A549 (cell line): ENCODE data around the gene CIDEA. TPM values are rescaled to one million over a fixed set of nuclear protein-coding genes. Genes with fewer than 3 reads are reported as not detected.

Experiments used
- ATAC-seq, 2 experiments: fragments of 200-7000 bp in 1 of 2; fragments of >200 bp in 1 of 2; cut with Nextera tagmentation in 1 of 2; cut with Tn5 transposase in 1 of 2; 3 replicates each; pipeline versions ENCODE4 v1.8.0 to v1.9.1; 2018 to 2020; ENCODE audit warnings: mild to moderate bottlenecking in 1 of 2, moderate library complexity in 1 of 2
- CTCF ChIA-PET: fragments of 300-600 bp; sonication (Branson Sonifier 250); formaldehyde crosslinking; extraction: SDS; loops from one replicate; lab custom pipeline; 2021; ENCODE audit warnings: antibody characterized with exemption, inconsistent platforms; lab: Yijun Ruan, JAX
- POLR2A ChIA-PET: fragments of 350-600 bp; formaldehyde crosslinking; extraction: SDS; loops from one replicate; lab custom pipeline; 2021; ENCODE audit warnings: antibody characterized with exemption, inconsistent platforms; lab: Yijun Ruan, JAX
- DNase-seq, 2 experiments: peaks; one replicate each; pipeline versions ENCODE4 v3.0.0 to v3.0.0-alpha.2; 2011 to 2016; ENCODE audit warnings: low read depth in 1 of 2, low spot score in 1 of 2
- FAIRE-seq: peaks from 2 replicates; lab custom pipeline; 2011; peaks lifted over from hg19 to GRCh38; lab: Jason Lieb, UNC
- H3K27ac ChIP-seq, 2 experiments: fragments of >200 bp; sonication (Bioruptor Twin); formaldehyde crosslinking; 3 replicates each; pipeline ENCODE4 v1.5.1; 2016 to 2017
- H3K4me1 ChIP-seq: fragments of >200 bp; sonication (Bioruptor Twin); formaldehyde crosslinking; 3 replicates; pipeline ENCODE4 v1.6.1; 2016
- H3K4me2 ChIP-seq: fragments of >200 bp; sonication (Bioruptor Twin); formaldehyde crosslinking; 3 replicates; pipeline ENCODE4 v1.6.1; 2016
- H3K4me3 ChIP-seq: fragments of >200 bp; sonication (Bioruptor Twin); formaldehyde crosslinking; 3 replicates; pipeline ENCODE4 v1.5.1; 2016
- H3K9me3 ChIP-seq: fragments of >200 bp; sonication (Bioruptor Twin); formaldehyde crosslinking; 3 replicates; pipeline ENCODE4 v1.6.1; 2016
- BHLHE40 ChIP-seq: IDR thresholded peaks from 2 replicates; pipeline ENCODE4 v1.6.1; 2012; ENCODE audit warnings: low read depth, low read length, inconsistent platforms
- CHD2 ChIP-seq: fragments of 150-350 bp; IDR thresholded peaks from 2 replicates; pipeline ENCODE4 v1.6.1; 2014; ENCODE audit warnings: low read length; ENCODE audit not compliant: partially characterized antibody
- EHF ChIP-seq: fragments of 250-450 bp; sonication (Bioruptor Pico); IDR thresholded peaks from 2 replicates; pipeline ENCODE4 v1.5.0; 2020; ENCODE audit warnings: mild to moderate bottlenecking
- ESRRA ChIP-seq: fragments of 150-350 bp; IDR thresholded peaks from 2 replicates; pipeline ENCODE4 v1.6.1; 2014; ENCODE audit warnings: mild to moderate bottlenecking, low read length, borderline replicate concordance
- FOSB ChIP-seq: fragments of 250-450 bp; sonication (Bioruptor Pico); IDR thresholded peaks from 2 replicates; pipeline ENCODE4 v1.5.0; 2020; ENCODE audit warnings: mild to moderate bottlenecking, moderate library complexity
- HEYL ChIP-seq: fragments of 250-450 bp; sonication (Bioruptor Pico); IDR thresholded peaks from 2 replicates; pipeline ENCODE4 v1.8.0; 2021; ENCODE audit warnings: mild to moderate bottlenecking, moderate library complexity
- HOXB5 ChIP-seq: fragments of 250-450 bp; sonication (Bioruptor Pico); IDR thresholded peaks from 2 replicates; pipeline ENCODE4 v1.5.0; 2020; ENCODE audit warnings: mild to moderate bottlenecking, moderate library complexity
- JUN ChIP-seq, 2 experiments: fragments of >200 bp; sonication (Bioruptor Twin); formaldehyde crosslinking; IDR thresholded peaks; 2 replicates in 1 of 2; 3 replicates in 1 of 2; pipeline ENCODE4 v1.6.1; 2016 to 2017
- KDM1A ChIP-seq: fragments of 200-600 bp; sonication (generic); IDR thresholded peaks from 2 replicates; pipeline ENCODE4 v1.6.1; 2016; ENCODE audit warnings: low read depth, mild to moderate bottlenecking
- KDM5A ChIP-seq: fragments of 200-600 bp; sonication (generic); IDR thresholded peaks from 2 replicates; pipeline ENCODE4 v1.6.1; 2016; ENCODE audit warnings: antibody characterized with exemption, mild to moderate bottlenecking
- MAZ ChIP-seq: fragments of 150-350 bp; IDR thresholded peaks from 2 replicates; pipeline ENCODE4 v1.6.1; 2014; ENCODE audit warnings: antibody characterized with exemption, low read depth, low read length, borderline replicate concordance
- NFE2L2 ChIP-seq: fragments of 150-350 bp; conservative IDR thresholded peaks from 2 replicates; pipeline ENCODE4 v1.6.1; 2014; ENCODE audit warnings: low read length
- NR3C1 ChIP-seq: fragments of >200 bp; sonication (Bioruptor Twin); formaldehyde crosslinking; IDR thresholded peaks from 3 replicates; pipeline ENCODE4 v1.6.1; 2017
- RAD21 ChIP-seq, 2 experiments: fragments of >200 bp in 1 of 2; sonication (Bioruptor Twin) in 1 of 2; formaldehyde crosslinking in 1 of 2; IDR thresholded peaks in 1 of 2; conservative IDR thresholded peaks in 1 of 2; 2 replicates in 1 of 2; 3 replicates in 1 of 2; pipeline ENCODE4 v1.6.1; 2012 to 2018; ENCODE audit warnings: inconsistent platforms in 1 of 2
- RARB ChIP-seq: fragments of 250-450 bp; sonication (Bioruptor Pico); IDR thresholded peaks from 2 replicates; pipeline ENCODE4 v1.8.0; 2021; ENCODE audit warnings: mild to moderate bottlenecking, moderate library complexity
- RCOR1 ChIP-seq: fragments of 150-350 bp; IDR thresholded peaks from 2 replicates; pipeline ENCODE4 v1.6.1; 2014; ENCODE audit warnings: antibody characterized with exemption, low read length, low read depth
- SREBF2 ChIP-seq: fragments of 450-650 bp; IDR thresholded peaks from 2 replicates; pipeline ENCODE4 v1.6.1; 2014; ENCODE audit warnings: mild to moderate bottlenecking, moderate library complexity
- TFCP2L1 ChIP-seq: fragments of 250-450 bp; sonication (Bioruptor Pico); IDR thresholded peaks from 2 replicates; pipeline ENCODE4 v1.5.0; 2021; ENCODE audit warnings: mild to moderate bottlenecking
- ZC3H11A ChIP-seq: fragments of 450-650 bp; IDR thresholded peaks from 2 replicates; pipeline ENCODE4 v1.6.1; 2014; ENCODE audit warnings: antibody characterized with exemption, mild to moderate bottlenecking
- ZSCAN20 ChIP-seq: fragments of 250-450 bp; sonication (Bioruptor Pico); IDR thresholded peaks from 2 replicates; pipeline ENCODE4 v1.8.0; 2022; ENCODE audit warnings: mild to moderate bottlenecking, moderate library complexity
- WGBS: methylation state at CpG from one replicate; pipeline ENCODE4 v1.1.6; 2017; ENCODE audit errors: missing lambda C conversion rate; 5-methylcytosine and 5-hydroxymethylcytosine counted together
- polyA plus RNA-seq, 4 experiments: library from polyadenylated mRNA; depleted of rRNA in 3 of 4; stranded (reverse); fragments of >200 nt; fragmentation: RNase III in 1 of 4; extraction: RNeasy Plus Mini Kit Qiagen cat#74134 plus additional on column Dnase treatment in 1 of 4; gene quantifications; 2 replicates in 3 of 4; 3 replicates in 1 of 4; pipeline ENCODE4 v1.2.3, GENCODE V29; 2011 to 2017
- TF ChIP-seq, protein P1 (sequence below): fragments of >200 bp; sonication (Bioruptor Twin); formaldehyde crosslinking; IDR thresholded peaks from 2 replicates; pipeline ENCODE4 v1.6.1; 2016
- TF ChIP-seq, protein P2 (sequence below): fragments of 150-350 bp; IDR thresholded peaks from 2 replicates; pipeline ENCODE4 v1.6.1; 2014; ENCODE audit warnings: low read depth, mild to moderate bottlenecking, low read length
- TF ChIP-seq, protein P3 (sequence below): fragments of >200 bp; sonication (Bioruptor Twin); formaldehyde crosslinking; IDR thresholded peaks from 3 replicates; pipeline ENCODE4 v1.5.1; 2016
- TF ChIP-seq, protein P4 (sequence below): fragments of 250-450 bp; sonication (Bioruptor Pico); IDR thresholded peaks from 2 replicates; pipeline ENCODE4 v1.5.0; 2021; ENCODE audit warnings: mild to moderate bottlenecking, moderate library complexity, borderline replicate concordance
- TF ChIP-seq, protein P5 (sequence below): fragments of 450-650 bp; IDR thresholded peaks from 2 replicates; pipeline ENCODE4 v1.6.1; 2014; ENCODE audit warnings: antibody characterized with exemption

The CIDEA gene
- polyA plus RNA-seq, 2 of the 4 experiments (the other 2 are of a cell fraction): not detected

DNA sequence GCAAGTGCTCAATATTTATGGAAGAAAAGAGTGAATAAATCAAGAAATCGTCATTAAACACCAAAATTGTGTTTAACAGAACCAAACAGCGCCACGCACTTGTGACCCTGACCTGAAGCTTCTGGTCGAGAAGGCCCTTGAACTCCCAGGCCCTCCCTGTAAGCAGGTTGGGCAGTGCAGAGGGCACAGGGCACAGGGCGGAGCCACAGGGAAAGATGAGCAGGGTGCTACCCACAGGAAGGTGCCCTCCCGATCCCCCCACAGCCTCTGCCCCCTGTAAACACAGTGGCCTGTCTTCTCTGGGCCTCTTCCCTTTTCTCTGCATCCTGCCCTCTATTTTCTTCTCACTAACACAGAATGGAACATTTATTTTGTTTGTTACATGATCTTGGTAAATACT lies 37.0 kb downstream of the CIDEA start:
- Histone ChIP-seq H3K4me1 (peaks cover 7% of the 10 kb centered on the region; the same call in 2 of the 3 replicates), H3K4me2 (no peak overlapping the region), H3K27ac (no peak overlapping the region), H3K9me3 (no peaks in the 10 kb centered on the region), H3K4me3 (no peak overlapping the region)
- FAIRE-seq (no peak), ATAC-seq (no peak), DNase-seq (no peak)
- TF ChIP-seq, protein P1, sequence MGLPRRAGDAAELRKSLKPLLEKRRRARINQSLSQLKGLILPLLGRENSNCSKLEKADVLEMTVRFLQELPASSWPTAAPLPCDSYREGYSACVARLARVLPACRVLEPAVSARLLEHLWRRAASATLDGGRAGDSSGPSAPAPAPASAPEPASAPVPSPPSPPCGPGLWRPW: no peak
- no peak for TF ChIP-seq ESRRA
- no peak for TF ChIP-seq EHF (CRISPR knock-in tag)
- TF ChIP-seq, protein P2, sequence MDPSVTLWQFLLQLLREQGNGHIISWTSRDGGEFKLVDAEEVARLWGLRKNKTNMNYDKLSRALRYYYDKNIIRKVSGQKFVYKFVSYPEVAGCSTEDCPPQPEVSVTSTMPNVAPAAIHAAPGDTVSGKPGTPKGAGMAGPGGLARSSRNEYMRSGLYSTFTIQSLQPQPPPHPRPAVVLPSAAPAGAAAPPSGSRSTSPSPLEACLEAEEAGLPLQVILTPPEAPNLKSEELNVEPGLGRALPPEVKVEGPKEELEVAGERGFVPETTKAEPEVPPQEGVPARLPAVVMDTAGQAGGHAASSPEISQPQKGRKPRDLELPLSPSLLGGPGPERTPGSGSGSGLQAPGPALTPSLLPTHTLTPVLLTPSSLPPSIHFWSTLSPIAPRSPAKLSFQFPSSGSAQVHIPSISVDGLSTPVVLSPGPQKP: no peak
- TF ChIP-seq, protein P3, sequence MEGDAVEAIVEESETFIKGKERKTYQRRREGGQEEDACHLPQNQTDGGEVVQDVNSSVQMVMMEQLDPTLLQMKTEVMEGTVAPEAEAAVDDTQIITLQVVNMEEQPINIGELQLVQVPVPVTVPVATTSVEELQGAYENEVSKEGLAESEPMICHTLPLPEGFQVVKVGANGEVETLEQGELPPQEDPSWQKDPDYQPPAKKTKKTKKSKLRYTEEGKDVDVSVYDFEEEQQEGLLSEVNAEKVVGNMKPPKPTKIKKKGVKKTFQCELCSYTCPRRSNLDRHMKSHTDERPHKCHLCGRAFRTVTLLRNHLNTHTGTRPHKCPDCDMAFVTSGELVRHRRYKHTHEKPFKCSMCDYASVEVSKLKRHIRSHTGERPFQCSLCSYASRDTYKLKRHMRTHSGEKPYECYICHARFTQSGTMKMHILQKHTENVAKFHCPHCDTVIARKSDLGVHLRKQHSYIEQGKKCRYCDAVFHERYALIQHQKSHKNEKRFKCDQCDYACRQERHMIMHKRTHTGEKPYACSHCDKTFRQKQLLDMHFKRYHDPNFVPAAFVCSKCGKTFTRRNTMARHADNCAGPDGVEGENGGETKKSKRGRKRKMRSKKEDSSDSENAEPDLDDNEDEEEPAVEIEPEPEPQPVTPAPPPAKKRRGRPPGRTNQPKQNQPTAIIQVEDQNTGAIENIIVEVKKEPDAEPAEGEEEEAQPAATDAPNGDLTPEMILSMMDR: no peak
- no peak for TF ChIP-seq TFCP2L1 (CRISPR knock-in tag)
- TF ChIP-seq, protein P4, sequence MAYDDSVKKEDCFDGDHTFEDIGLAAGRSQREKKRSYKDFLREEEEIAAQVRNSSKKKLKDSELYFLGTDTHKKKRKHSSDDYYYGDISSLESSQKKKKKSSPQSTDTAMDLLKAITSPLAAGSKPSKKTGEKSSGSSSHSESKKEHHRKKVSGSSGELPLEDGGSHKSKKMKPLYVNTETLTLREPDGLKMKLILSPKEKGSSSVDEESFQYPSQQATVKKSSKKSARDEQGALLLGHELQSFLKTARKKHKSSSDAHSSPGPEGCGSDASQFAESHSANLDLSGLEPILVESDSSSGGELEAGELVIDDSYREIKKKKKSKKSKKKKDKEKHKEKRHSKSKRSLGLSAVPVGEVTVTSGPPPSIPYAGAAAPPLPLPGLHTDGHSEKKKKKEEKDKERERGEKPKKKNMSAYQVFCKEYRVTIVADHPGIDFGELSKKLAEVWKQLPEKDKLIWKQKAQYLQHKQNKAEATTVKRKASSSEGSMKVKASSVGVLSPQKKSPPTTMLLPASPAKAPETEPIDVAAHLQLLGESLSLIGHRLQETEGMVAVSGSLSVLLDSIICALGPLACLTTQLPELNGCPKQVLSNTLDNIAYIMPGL: no peak
- TF ChIP-seq BHLHE40: no peak
- no peak for TF ChIP-seq NR3C1
- TF ChIP-seq JUN (IDR thresholded peaks at IDR 0.05): no peak
- no peak for TF ChIP-seq FOSB (CRISPR knock-in tag)
- TF ChIP-seq MAZ: no peak
- no peak for TF ChIP-seq KDM5A
- TF ChIP-seq ZC3H11A: no peak
- TF ChIP-seq RAD21 (conservative IDR thresholded peaks at IDR 0.05 in 1 of 2, IDR thresholded peaks at IDR 0.05 in 1 of 2): no peak
- TF ChIP-seq SREBF2: no peak
- no peak for TF ChIP-seq KDM1A
- TF ChIP-seq RARB (CRISPR knock-in tag): no peak
- POLR2A ChIA-PET: no interaction called here
- WGBS: 60% methylated on average over 6 of the region's 6 CpGs
- CTCF ChIA-PET: interaction anchor here (1.0 to 2.0 kb wide), 2 partner anchors 12 to 19 kb away, joined by 3 to 5 read pairs; no protein-coding TSS in a partner anchor

DNA sequence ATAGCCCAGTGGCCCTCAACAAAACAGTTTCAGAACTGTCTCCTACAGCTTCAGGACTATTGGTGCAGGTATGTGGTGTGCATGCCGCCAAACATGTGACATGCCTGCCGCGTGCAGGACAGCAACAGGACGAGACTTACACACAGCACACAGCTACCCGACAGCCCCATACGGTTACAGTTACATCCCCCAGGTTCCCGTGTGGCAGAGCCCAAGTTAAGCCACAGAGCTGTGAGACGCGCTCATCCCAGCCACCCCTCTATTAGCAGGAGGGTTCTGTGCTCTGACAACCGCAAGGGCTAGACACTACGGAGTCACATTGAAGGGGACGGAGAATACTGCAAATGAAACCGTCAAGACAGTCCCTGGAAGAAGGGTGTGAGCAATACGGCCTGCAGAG lies 37.5 kb downstream of the CIDEA start:
- WGBS: 82% methylated on average over 12 of the region's 14 CpGs
- no peak for FAIRE-seq
- POLR2A ChIA-PET: no interaction called here
- ATAC-seq: no peak
- no peak overlapping the region for H3K4me2 ChIP-seq
- no peak overlapping the region for H3K27ac ChIP-seq
- CTCF ChIA-PET: interaction anchor here (1.0 to 2.0 kb wide), 2 partner anchors 11 to 20 kb away, joined by 3 to 5 read pairs; no protein-coding TSS in a partner anchor
- H3K4me3 ChIP-seq: no peak overlapping the region
- TF ChIP-seq NR3C1 (no peak), NFE2L2 (no peak), CHD2 (no peak), ZSCAN20 (no peak), HEYL (no peak), KDM5A (no peak), HOXB5 (CRISPR knock-in tag) (no peak), RCOR1 (no peak)
- TF ChIP-seq, protein P5, sequence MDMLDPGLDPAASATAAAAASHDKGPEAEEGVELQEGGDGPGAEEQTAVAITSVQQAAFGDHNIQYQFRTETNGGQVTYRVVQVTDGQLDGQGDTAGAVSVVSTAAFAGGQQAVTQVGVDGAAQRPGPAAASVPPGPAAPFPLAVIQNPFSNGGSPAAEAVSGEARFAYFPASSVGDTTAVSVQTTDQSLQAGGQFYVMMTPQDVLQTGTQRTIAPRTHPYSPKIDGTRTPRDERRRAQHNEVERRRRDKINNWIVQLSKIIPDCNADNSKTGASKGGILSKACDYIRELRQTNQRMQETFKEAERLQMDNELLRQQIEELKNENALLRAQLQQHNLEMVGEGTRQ: no peak
- no peaks in the 10 kb centered on the region for H3K9me3 ChIP-seq
- DNase-seq: no peak
- peaks cover 7% of the 10 kb centered on the region; the same call in 2 of the 3 replicates for H3K4me1 ChIP-seq
